ENCODE measurements around the gene PACRG.

PACRG gene

DNA sequence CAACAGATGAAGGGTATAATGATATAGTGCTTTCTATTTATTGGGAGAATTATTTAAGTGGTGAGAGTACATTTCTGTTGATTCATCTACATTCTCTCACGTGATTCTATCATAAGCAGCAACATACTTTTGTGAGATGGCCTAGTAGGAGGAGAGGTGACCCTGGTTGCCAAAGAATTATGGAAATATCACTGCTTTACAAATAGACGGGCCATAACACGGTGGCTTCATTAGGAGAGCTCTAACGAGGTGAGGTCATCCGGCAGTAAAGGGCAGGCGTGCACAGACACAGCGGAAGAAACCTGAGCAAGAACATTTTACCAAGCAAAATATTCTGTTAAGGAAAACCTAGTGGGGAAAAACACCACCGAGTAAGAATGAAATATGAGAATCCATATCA, 349.4 kb downstream of the PACRG start:
- DNase-seq, result no peak

DNA sequence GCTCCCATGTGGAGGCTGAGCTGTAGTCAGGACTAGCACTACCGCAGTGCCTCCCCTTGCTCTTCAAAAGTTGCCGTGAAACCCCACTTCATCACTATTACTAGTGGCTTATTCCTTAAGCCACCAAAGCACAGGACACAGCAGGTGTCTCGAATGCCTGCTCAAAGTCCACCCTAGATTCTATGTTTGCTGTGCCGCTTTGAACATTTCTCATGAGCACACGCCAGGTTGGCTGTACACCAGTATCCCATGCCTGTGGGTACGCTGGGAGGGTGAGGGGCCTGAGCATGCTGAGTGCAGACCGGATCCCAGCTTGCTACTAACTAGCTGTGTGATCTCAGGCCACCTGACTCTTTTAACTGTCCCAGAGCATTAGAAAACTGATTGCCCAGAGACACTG, 350.9 kb downstream of the PACRG start:
- no peak for DNase-seq

DNA sequence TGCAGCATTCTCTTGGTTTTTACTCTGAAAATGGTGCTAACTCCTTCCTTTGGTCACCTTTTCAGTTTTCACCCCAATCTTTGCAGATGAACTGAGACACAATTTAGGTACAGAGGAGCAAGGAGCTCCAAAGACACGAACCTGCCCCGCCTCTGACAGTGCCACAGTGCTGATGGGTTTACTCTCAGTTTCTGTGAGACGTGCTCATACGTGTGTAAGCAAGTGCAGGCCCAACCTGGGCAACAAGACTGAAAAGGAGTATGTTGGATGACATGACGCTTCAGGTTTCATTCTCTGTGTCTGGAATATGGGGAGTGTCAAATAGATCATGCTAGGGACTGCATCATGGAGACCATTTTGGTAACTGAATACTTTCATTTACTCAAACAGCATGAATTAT, 352.5 kb downstream of the PACRG start:
- DNase-seq, result no peak

DNA sequence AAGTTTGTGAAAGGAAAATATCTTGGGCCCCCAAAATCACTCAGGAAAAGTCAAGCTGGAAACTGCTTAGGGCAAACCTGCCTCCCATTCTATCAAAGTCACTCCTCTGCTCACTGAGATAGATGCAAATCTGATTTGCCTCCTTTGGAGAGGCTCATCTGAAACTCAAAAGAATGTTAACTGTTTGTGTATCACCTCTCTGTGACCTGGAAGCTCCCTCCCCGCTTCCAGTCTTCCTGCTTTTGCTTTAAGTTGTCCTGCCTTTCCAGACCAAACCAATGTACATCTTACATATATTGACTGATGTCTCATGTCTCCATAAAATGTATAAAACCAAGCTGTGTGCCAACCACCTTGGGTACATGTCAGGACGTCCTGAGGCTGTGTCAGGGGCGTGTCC, 355.4 kb downstream of the PACRG start:
- DNase-seq, result no peak

DNA sequence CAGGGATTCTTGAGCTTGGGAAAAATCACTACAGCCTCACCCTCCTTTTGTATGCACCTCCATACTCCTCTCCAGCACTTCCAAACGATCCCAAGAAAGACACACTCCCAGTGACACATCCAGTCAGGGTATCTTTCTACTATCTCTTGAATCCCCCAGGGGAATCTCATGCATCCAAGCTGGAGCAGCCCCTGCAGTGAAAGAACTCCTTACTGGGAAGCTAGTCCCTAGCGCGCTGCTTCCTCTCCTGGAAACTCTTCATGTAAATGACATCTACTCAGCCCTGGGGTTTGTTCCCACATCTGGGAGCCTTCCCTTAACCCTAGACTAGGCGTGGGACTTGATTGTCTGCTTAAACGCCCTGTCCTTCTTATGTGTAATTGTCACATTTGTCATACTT, 357.7 kb downstream of the PACRG start:
- DNase-seq, result no peak

DNA sequence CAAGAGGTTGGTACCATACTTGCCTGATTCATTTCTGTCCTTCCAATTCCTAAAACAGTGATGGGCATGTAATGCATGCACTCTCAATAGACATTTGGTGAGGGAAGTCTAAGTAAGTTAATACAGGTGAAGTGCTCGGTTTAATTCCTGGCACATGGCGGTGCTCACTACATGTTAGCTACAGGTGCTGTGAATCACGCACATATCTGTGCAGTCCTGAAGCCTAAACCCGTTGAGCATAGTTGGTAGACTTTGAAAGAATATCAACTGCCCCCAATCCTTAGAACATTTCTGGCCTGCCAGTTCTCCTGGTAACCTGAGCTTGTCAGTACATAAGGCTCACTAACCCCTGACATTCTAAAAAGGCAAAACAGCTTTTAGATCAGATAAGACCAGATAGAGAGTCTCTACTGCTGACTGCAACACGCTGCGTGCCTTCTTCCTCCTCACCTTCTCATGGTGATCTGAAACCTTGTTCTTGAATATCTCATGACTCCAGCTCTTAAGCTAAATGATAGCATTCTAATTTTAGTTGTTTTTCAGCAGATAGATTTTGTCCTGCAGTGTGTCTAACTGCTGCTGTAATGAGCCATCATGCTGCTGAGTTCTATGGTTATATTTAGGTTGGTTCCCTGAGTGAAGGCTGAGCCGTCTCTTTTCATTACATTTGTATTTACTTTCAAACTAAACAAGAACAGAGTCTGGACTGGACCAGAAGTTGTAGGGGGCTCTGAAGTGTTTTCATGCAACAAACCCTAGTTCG, 358.3 kb downstream of the PACRG start:
- no peak for DNase-seq

DNA sequence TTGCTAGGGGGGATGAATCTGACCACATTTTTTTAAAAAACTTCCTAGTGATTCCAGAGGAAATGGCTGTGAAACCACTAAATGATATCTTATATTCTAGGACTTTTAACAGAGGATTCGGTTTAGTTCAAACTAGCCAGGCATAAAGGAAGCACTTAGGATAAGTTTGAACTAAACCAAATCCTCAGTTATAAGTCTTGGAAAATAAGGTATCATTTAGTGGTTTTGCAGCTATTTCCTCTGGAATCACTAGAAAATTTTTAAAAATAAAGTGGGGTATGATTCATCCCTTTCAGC, 358.8 kb downstream of the PACRG start:
- no peak for DNase-seq

DNA sequence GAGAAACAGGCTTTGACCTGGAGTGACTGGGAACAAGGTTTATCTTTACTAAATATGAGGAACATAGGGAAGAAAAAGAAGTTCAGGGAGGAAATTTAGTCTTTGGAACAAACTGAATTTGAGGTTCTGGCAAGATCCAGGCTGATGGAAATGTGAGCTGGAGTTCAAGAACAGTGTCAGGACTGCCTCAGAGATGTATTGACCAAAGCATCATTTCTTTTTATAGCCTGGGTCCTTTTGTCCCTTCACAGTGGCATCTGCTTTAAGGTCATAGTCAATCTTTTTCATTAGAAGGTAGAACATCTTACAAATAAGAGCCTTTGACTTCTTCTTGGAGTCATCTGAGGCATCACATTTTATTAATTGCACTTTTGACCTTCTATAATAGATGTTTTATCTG, 360.2 kb downstream of the PACRG start:
- DNase-seq, result no peak

DNA sequence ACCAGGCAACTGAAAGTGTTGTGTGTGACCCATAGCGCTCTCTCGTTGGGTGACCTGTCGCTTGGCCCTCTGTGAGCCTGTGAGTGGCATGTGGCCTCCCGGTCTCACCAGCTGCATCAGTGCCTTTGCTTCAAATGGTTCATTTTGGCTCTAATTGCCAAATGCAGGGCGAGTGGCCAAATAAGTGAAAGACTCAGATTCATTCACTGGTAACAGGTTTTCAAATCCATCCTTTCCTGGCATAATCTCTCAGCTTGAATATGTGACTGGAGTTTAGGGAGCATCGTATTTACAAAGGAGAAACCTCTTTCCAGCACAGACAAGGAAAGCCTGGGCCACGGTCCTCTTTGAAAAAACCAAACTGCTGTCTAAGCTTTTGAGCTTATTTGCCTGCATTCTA, 365.1 kb downstream of the PACRG start:
- DNase-seq, result peak in 20 of 56 donors; percentile 8 to 62 (median 26)

DNA sequence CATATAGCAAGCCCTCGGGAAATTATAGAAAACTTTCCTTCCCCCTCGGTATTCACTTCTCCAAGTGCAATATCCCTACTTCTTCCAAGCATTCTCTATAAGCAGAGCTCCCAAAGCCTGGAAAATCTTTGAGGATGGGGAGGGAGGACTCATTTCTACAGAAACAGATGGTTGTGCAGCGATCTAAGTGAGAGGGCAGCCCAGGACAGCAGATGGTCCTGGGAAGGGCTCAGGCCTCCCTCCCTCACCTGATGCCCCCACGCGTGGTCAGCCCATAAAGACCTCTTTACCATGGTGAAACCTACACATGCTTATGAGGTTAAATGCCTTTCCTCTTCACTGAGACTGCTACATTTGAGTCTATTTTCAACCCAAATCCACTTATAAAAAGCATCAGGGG, 367.1 kb downstream of the PACRG start:
- DNase-seq, result no peak

DNA sequence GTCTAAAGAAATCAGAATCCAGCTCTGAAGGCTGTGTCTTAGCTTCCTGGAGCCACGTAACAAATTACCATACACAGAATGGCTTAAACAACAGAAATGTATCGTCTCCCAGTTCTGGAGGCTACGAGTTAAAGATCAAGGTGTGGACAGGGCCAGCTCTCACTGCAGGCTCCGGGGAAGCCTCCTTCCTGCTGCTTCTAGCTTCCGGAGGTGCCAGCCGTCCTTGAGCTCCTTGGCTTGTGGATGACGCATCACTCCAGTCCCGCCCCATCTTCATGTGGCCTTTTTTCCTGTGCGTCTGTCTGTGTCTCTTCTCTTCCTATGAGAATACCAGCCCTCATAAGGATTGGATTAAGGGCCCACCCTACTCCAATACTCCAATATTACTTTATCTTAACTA, 367.6 kb downstream of the PACRG start:
- no peak for DNase-seq

DNA sequence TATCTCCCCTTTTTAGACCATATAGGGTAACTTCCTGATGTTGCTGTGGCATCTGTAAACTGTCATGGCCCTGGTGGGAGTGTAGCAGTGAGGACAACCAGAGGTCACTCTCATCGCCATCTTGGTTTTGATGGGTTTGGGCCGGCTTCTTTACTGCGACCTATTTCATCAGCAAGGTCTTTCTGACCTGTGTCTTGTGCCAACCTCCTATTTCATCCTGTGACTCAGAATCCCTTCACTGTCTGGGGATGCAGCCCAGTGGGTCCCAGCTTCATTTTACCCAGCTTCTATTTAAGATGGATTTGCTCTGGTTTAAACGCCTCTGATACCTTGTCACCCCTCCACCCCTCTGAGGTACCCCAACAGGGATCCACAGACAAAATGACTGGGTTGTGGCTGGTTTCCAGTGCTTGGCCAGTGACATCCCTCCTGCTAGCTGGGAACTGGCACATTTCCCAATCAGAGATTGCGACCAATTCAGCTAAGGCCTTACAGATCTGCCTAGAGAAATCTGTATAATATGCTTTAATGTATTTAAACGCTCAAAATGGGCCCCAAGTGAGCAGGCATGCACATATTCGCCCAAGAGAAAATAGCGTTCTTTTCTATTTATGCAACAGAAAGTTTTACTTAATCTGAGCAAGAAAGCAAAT, 371.2 kb downstream of the PACRG start:
- peak in 6 of 56 donors; percentile 8 to 41 (median 17) for DNase-seq

DNA sequence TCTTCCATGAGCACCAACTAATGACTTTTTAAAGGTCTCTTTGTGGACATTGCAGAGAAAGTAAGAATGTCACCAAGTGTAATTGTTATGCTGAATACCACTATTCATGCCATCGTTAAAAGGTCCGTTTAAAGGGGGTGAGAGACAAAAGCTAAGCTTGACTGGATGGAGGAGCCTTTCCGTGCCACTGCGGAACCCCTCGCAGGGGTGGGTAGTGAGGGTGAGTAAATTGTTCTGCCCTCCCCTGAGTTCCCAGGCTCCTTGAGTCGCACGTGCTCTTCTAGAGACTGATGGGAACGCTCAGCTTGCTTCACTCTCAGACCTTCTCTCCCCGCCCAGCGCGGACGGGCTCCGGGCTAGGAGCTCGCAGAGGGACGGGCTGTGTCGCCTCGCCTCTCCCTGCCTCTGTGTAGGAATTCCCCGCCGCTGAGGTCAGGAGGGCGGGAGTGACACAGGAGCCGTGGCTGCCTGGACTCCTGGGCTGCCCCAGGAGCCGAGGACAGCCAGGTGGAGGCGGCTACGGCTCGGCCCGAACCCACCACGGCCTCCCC, 371.9 kb downstream of the PACRG start:
- DNase-seq, result peak in 12 of 56 donors; percentile 4 to 37 (median 21)

DNA sequence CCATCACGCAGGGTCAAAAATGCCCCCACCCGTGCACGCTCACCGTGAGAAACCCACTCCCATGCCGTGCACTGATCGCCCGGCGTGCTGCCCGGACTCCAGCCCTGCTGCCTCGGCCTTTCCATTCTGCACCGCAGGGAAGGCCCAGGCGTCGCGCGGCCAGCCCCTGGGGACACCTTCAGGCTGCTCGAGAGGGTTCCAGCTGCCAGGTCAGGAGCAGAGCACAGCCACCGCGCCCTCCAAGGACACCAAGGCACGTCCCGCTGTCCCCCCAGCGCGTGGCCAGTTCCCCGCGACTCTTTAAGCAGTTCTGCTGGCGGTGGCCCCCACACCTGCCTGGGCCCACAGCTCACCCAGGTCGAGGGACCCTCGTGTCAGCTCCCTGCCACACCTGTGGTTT, 372.5 kb downstream of the PACRG start:
- DNase-seq, result no peak

DNA sequence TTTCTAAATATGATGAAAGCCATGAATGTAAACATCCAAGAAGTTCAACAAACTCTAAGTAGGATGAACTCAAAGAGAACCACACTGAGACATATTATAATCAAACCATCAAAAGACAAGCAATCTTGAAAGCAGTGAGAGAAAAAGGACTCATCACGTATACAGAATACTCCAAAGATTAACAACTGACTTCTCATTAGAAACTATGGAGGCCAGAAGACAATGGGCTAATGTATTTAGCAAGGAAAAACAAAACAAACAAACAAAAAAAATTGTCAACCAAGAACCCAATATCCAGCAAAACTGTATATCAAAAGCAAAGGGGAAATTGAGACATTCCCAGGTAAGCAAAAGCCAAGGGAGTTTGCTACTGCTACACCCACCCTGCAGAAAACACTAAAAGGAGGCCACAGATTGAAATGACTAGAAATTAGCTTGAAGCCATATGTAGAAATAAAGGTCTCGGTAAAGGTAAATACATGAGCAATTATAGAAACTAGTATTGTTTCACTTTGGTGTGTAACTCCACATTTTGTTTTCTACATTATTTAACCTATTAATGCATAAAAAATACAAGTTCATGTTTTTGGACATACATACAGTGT, 385.7 kb downstream of the PACRG start:
- DNase-seq, result no peak

DNA sequence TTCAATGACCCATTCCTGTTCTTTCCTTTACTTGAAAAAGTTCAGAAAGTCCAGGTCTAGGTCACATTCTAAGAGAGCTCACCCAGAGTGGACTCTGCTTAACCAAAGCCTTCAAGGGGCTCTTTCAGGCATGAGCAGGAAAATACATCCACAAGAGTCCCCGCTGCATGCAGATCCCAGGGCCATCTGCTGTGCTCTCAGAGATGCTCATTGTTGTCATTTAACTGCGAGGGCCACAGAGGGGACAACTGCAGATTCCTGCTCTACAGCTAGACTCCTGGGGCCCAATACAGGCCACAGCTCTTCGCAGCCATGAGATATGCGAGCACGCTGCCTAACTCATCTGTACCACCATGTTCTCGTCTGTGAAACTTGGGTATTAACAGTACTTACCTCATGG, 391.2 kb downstream of the PACRG start:
- peak in 2 of 56 donors; percentile 12 to 17 for DNase-seq

DNA sequence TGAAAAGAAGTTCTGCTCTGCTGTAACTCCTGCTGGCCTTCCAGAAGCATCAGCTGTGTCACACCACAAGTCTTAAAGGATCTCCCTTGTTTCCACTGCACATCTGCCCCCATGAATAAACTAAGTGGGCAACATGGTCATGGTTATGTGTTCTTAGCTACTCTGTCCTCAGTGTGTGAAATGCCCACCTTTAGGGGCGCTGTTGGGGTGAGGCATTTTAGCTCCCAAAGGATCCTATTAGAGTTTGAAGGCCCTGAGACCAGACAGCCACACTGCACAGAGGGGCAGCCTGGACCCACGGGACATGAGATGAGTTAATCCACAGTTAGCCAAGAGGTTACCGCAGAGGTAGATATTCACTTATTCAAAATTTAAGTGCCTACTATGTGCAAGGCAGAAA, 392.4 kb downstream of the PACRG start:
- DNase-seq, result no peak

DNA sequence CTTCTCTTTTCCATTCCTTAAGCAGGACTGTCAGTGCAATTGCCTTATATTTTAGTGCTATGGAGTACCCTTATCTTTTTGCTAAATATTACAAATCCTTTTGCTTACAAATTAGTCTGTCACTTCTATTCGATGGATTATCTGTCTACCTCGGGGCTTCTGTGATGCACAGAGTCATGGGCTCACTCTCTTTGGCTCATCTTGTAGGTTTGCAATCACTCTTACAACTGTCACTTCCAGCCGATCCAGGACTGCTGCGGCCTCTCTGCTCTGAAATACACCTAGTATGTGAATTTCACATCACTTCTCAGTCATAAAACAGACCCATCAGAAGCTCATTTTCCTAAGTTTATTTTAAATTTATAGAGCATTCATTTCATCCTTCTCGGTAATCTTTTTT, 393.5 kb downstream of the PACRG start:
- DNase-seq, result no peak

DNA sequence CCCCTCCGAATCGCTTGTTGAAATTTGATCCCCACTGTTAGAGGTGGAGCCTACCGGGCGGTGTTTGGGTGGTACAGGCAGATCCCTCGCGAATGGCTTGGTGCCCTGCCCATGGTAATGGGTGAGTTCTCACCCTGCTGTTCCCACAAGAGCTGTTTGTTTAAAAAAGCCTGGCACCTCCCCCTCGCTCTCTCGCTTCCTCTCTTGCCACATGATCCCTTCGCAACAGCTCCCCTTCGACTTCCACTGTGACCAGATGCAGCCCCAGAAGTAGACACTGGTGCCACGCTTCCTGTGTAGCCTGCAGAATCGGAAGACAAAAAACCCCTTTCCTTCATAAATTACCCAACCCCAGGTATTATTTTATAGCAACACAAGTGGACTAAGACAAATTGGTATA, 394.6 kb downstream of the PACRG start:
- DNase-seq, result peak in 11 of 56 donors; percentile 9 to 49 (median 23)

DNA sequence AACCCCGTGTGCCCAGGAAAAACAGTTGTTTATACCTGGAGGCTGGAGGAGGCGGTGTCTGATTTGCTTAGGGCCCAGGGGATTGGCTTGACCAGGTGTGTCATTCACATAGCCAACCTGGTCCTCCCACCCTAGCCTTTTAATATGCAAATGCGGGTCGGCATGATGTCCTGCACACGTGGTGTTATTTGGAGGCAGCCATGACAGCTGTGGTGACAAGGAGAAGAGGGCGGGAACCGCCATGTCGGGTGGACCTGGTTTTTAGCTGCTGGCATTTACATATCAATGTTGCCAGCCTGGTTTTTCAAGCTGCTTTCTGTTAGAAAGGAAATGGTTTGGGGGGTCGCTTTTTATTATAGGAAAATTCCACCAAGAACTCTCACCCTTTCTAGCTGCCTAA, 395.3 kb downstream of the PACRG start:
- DNase-seq, result no peak

DNA sequence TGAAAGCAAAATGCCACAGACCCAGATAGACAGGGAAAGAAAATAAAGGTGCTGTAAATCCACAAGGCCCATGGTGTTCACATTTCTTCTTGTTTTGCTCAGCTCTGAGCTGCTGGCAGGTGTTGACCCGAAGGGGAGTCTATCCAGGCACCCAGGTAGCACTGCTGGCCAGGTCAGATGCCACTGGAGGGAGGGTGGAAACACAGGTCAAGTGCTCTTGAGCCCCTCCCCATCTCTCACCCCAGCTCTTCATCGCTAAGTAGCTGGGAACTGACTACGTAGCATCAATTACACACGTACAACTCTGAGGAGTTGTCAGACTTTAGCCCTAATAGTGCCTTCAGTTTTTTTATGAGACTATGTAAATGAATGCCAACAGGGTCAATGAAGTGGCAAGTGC, 399.0 kb downstream of the PACRG start:
- DNase-seq, result no peak

DNA sequence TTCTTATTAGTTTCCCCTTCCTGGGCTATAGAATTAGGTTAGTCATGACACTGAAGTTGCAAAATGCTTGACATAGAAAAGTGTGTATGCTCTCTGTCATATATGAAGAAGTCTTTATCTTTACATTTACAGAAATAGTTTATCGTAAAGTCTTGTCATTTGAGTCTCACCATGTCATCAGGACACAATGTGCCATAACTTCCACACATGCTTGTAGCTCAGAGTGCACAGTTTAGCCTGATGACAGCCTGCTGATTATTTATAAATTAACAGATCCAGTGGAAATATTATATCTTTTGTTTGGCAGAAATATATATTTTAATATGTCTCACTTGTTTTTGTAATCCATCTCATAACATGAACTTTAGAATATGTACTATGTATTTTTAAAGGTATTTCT, 399.8 kb downstream of the PACRG start:
- DNase-seq, result no peak

DNA sequence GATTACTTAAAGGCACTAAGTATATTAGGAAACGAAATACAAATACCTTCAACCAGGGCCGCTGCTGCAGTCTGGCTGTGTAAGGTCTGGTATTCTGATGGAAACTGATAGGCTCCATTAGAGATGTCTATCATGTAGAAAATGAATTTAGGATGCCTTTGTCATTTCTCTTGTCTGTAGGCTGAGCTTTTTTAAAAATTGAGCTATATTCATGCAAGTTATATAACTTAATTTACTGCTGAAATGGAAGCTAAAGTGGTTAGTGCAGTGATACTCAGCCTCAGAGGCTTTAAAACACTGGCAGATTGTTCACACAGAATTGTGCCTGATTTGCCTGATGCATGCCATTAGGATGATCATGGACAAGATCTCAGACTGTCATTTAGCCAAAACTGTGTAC, 400.6 kb downstream of the PACRG start:
- DNase-seq, result no peak
